ENCODE results near the gene DCTN3.
A peak's percentile ranks its signal among the peaks of the same experiment; 100 is the strongest.
"Not testable (repeated sequence)": the region's sequence is repeated elsewhere in the genome, so short reads cannot be mapped to it uniquely, and the experiment has no call there.

Gene DCTN3

GRCh38 chr9:34646211-34647083, 26.2 kb upstream of the DCTN3 start, which contains the start of gene GALT:
Gene GALT, plus strand, starts transcription at chr9:34646675. Its CDS starts 30 bp downstream, at chr9:34646705.
- peak; percentile 90 for DNase-seq

GRCh38 chr9:34644766-34645314, 24.5 kb upstream of the DCTN3 start:
- DNase-seq = no peak

DNA sequence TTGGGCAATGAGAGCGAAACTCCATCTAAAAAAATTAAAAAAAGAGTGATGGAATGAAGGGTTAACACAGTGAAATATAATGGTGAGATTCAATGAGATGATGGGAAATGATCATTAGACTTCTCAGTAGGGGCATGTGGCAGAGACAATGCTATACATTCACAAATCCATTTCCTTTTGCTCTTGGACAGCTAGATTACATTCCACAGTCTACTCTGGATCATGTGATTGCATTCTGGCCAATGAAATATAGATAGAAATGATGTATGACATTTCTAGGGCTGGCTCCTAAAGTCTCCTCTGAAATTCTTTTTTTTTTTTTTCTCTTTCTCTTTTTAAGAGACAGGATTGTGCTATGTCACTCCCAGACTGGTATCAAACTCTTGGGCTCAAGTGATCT, 22.4 kb upstream of the DCTN3 start:
- DNase-seq = no peak

GRCh38 chr9:34639322-34639721, 19.0 kb upstream of the DCTN3 start:
- not testable (repeated sequence) for DNase-seq

GRCh38 chr9:34638138-34638445, 17.8 kb upstream of the DCTN3 start:
- no peak for DNase-seq

DNA sequence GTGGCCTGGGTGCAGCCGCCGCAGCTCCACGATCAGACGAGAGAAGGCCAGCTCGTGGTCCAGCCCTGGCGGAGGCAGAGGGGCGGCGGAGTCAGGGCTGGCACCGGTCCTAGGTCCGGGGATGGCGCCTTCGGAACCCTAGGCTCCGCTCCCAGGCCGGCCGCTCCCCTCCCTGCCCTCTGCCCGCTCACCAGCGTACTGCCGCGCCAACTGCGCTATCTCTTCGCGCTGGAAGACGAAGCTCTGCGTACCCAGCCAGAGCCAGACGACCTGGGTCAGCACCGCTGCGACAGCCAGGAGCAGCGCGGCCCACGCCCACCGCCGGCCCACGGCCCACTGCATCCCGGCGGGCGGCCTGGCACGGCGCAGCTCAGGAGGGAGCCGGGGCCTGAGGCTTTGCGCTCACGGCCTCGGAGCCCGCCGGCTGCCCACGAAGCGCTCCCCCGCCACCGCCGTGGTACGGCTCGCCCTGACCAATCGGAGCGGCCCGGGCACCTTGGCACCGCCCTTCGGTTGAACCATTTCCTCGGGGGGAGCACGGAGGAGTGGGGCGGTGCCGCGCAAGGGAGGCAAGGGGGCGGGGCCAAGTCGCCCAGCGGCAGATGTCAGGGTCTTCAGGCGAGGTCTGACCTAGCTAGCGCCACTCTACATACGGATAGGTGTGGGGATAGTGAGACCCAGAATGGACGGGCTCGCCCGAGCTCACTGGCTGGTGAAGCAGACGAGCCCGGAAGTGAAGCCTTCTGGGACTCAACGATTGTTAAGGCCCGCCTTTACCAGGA, 17.3 kb upstream of the DCTN3 start, which contains the start of gene SIGMAR1:
TSS of gene SIGMAR1 (minus strand) at position 432 of the 782 bp plus-strand sequence. CDS start at position 342, 90 bp downstream.
- peak; percentile 92 for DNase-seq

DNA sequence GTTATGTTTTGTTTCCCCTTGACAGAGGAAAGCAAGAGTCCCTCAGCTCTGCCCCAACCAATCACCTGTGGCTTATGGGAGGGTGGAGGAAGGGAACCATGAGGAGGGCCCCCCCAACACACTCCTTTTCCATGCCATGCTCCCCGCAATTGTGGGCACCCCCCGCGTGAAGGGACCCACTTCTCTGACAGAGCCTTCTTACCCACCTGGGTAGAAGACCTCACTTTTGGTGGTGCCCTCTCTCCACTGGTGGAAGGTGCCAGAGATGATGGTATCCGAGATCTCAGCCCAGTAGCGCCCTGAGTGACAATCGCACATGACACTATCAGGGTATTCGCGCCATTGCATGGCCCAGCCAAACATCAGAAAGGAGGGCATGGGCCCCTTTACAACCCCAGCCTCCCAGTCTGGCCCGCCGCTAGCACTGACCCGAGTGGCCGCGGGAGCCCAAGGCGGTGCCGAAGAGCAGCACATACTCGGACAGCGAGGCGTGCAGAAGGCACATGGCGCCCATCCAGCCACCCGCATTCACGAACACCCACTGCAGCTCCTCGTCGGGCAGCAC, 16.6 kb upstream of the DCTN3 start:
- DNase-seq = no peak

DNA sequence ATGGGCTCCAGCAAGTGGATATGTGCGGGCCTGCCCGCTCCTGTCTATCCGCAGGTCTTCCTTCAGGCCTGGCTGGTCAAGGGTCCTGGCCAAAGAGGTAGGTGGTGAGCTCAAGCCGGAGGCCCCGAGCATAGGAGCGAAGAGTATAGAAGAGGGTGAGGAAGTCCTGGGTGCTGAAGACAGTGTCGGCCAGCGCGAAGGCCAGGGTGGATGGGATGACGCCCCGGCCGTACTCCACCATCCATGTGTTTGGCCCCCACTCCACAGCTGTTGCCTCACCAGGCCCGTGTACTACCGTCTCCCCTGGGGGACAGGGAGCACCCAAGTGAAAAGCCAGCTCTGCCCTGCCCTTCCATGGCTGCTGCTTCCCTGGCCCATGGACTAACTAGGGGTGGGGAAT, 15.3 kb upstream of the DCTN3 start:
- no peak for DNase-seq

DNA sequence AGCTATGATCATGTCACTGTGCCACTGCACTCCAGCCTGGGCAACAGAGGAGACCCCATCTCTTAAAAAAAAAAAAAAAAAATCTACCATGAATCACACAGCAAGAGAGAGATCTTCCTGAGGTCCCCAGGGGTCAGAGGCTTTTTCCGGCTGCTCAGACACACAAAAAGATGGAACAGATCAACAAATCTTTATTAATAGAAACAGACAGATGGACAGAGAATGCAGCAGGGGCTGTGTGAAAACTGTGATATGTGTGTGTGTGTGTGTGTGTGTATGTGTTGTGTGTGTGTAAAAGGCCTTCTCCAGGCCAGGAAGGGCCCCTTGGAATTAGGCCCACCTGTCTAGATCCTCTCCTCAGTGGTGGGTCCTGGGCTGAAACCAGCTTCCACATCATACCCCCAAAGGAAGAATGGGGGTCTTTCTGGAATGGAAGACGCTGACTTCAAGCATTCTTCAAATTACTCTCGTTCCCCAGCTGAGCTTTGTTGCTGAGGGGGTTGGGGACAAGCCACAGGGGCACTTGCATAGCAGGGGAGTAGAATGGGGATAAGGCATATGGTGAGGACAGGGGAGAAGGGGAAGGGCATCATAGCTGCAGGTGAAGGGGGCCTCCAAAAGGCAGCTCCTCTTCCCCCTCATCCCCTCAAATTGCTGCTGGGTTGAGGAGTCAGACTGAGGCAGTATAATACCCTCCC, 14.4 kb upstream of the DCTN3 start:
- no peak for DNase-seq

DNA sequence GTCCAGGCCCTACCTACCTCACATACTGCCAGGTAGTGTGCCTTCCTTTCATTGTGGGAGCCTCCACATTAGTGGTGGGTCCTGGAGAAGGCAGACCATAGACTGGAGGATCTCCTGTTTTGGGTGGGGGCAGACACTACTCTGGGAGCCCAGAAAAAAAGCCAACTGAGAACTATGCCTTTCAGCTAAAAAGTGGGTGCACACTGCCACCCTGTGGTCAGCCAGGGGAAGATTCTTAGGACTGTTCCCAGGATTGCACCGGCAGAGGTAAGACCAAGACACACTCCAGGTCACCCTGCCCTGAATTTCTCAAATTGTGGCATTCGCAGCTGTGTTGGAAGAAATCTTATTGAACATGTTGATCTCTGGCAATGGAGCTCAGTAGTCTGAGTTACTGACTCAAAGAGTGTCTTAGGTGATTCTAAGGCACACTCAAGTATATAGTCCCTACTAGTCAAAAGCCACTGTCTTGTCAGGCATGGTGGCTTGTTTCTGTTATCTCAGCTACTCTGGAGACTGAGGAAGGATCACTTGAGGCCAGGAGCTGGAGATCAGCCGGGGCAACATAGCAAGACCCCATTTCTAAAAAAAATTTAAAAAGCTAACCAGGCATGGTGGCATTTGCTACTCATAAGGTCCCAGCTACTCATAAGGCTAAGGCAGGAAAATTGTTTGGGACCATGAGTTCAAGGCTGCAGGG, 13.7 kb upstream of the DCTN3 start:
- DNase-seq = peak; percentile 35

- DNase-seq = no peak
Measured at GRCh38 chr9:34633166-34633565, 12.9 kb upstream of the DCTN3 start.

DNA sequence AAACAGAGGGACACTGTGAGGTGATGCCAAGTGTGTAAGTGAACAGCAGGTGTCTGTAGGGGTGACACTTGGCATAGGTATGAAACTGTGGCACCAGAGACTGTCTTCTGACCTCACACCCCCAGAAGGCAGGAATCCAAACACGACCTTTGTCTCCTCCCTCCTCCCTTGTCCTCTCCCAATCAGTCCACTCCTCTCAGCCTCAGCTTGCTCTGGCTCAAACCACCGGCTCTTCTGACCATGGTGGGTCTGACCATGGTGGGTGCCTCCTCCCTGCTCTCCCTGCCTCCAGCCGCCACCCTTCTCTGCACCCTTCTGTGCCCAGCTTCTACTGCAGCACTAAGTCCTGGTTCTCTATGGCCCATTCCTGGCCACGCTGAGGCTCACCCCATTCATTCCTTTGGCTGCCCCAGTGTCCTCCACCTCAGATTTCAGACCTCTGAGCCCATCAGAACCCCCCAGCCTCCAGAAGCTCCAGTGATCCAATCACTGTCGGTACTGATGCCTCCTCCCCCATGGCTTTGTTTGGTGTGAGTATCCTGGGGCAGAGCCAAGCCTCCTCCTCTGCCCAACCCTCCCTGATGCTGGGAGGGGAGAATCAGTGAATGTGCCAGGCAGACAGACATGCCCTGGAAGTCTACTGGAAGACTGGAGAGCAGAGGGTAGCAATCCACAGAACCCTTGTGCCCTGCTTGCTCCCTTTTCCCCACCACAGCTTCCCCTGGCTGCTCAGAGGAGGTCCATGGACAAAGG, 10.3 kb upstream of the DCTN3 start:
- no peak for DNase-seq

DNA sequence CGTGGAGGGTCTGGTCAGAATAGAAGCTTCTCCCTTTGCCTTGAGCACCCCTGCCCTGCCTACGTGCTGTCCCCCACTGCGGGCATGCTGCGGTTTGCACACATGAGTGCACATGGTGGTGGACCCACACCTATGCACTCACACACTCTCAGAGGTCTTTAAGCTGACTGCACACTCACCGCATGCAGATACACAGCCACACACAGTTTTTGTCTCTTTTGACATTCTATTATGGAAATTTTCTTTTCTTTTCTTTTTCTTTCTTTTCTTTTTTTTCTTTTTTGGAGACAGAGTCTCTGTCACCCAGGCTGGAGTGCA, 9.2 kb upstream of the DCTN3 start:
- no peak for DNase-seq

GRCh38 chr9:34628656-34629490, 8.6 kb upstream of the DCTN3 start, which contains the start of gene ARID3C:
Gene ARID3C, minus strand, starts transcription at chr9:34629066. Its CDS starts 1,052 bp downstream, at chr9:34628014.
- DNase-seq = peak; percentile 37

DNA sequence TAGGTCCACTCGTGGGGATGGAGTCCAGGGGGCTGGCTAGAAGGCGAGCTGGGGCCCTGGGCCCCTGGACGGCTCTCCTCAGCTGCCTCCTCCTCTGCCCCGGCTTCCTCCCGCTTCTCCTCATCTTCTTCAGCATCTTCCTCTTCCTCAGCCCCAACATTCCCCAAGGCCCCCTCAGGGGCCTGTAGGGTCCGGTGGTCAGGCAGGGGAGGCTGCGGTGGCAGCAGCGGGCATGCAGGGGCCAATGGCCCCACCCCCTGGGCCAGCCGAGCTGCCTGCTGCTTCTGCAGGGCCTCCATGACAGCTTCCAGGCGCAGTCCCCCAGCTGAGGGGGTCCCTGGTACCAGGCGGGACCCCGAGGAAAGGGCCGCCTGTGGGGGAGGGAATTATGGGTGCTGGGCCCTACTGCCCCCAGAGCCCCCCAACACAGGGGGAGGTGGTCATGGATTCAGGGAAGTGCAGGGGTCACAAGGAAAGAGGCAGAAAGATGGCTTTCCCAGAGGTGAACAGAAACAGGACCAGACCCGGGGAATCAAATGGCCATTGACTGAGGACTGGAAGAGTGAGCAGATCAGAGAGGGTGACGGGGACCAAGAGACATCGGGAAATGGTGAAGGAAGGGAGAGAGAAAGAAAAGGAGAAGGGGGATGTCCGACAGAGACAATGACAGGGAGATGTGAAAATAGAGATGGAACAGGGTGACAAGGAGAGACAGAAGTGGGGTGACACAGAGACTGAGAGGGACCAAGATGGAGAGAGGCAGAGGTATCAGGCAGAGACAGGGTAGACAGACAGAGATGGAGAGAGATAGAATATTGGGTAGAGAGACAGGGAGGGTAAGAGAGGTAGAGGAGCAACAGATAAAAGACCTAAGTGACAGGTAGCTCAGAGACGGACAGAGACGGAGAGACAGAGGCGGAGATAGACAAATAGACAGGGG, 7.7 kb upstream of the DCTN3 start:
- no peak for DNase-seq

GRCh38 chr9:34625186-34625486, 4.8 kb upstream of the DCTN3 start:
- no peak for DNase-seq

DNA sequence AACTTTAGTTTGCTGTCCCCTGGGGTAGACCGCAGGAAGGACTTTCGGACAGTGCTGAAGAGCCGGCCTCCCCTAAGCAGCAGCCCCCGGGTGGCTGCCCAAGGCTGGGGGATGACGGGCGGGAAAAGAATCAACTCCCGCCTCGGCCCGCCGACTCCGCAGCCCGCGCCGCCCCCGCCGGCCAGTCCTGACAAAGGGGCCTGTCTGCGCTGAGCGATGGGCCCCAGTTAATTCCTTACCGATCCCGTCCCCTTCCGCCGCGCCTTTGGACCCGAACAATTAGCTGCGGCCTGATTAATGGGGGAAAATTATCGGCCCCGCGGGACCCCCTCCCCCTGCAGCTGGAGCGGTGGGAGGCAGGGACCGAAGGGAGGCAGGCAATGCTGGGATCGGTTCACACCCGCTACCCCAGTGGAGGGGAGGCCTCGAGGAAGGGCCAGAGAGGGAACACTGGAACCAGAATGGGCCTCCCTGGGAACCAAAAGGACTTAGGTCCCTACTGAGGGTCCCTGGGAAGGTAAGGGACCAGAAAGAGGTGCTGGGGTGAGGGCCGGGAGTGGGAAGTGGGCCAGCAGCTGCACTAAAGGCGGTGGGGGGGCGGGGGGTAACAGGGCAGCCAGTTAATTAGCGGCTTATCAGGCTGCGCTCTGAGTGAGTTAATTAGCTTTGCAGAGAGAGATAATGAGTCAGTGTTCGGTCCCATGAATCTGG, 4.3 kb upstream of the DCTN3 start:
- DNase-seq = no peak

DNA sequence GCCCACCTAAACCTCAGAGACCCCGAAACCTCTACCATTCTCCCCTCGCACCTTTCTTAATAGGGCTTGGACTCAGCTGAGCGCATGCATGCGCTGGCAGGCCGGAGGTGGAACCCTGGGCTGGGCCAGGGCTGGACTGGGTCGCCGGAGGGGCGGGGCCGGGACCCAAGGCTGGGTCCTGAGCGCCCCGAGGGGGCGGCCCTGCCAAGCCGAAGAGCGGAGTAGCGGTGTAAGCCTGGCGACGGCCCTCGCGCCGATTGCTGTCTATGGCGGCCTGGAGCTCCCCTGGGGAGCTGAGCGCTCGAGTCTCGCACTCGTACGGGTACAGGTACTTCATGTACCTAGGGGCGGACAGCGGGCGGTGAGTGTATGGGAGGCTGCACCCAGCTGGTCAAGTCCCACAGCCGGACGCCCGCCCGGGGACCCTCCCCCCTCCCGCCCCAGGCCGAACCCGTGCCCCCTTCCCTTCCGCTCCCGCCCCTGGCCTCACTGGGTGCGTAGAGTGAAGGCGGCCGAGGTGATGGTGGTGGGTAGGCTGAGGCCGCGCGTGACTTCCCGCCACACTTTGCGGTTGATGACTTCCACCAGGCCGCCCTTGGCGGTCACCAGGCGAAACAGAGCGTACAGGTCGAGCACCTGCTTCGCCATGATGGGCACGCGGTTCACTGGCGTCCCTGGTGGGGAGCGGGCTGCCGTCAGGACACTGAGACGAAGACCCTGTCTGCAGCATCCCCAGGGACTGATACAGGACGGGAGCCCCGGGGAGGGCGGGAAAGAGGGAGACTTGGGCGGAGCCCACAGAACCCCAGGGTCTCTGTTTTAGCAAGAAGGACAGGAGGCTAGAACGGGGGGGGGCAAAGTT, 3.3 kb upstream of the DCTN3 start:
- no peak for DNase-seq
